Colonic mucosa (tissue), 4 donors: ENCODE results near the gene SH3RF1. TPM values are rescaled to one million over a fixed set of nuclear protein-coding genes. Genes with fewer than 3 reads are reported as not detected.
A peak's percentile ranks its signal among the peaks of the same experiment; 100 is the strongest.

Source experiments
- DNase-seq: peaks from one replicate; pipeline ENCODE4 v3.0.0-alpha.2; 2020
- H3K27ac ChIP-seq: fragments of 200-600 bp; one replicate; pipeline ENCODE4 v1.8.0; 2021
- H3K27me3 ChIP-seq: fragments of 200-600 bp; one replicate; pipeline ENCODE4 v1.8.0; 2021
- H3K36me3 ChIP-seq: fragments of 200-600 bp; one replicate; pipeline ENCODE4 v1.8.0; 2021
- H3K4me1 ChIP-seq: fragments of 200-600 bp; one replicate; pipeline ENCODE4 v1.8.0; 2021; ENCODE audit warnings: mild to moderate bottlenecking
- H3K4me3 ChIP-seq: fragments of 200-600 bp; one replicate; pipeline ENCODE4 v1.8.0; 2021
- H3K9ac ChIP-seq, 2 donors: one replicate each; pipeline ENCODE4 v1.7.0; 2013; ENCODE audit warnings: control low read depth in 2 of 2, low read depth in 2 of 2, low read length in 2 of 2
- H3K9me3 ChIP-seq: fragments of 200-600 bp; one replicate; pipeline ENCODE4 v1.8.0; 2021
- CTCF ChIP-seq: fragments of 200-600 bp; IDR thresholded peaks from one replicate; pipeline ENCODE4 v1.8.0; 2022; ENCODE audit warnings: antibody characterized with exemption, mild to moderate bottlenecking
- intact Hi-C: fragments of 100-400 bp; cut with DNase I; formaldehyde crosslinking; loops from one replicate; pipeline ENCODE4 v1.14.1; 2022
- total RNA-seq, 2 donors: library from RNA; stranded (reverse); fragmentation: NEBNext Ultra II Directional in 1 of 2; extraction: Animal tissue kit (Norgen Biotek cat#: 25700) in 1 of 2; gene quantifications; one replicate each; pipeline ENCODE4 v1.2.1, GENCODE V29; 2021
- donor health status: healthy.
- donor health status: DM: no; HTN: no; CAD: no.
- donor health status: DM: no; HTN: no; CAD: no.

The SH3RF1 gene
- total RNA-seq, 2 donors from 2014 or later, result 50.2 to 77.1 TPM

GRCh38 chr4:169066934-169067333 lies 203.8 kb downstream of the SH3RF1 start:
- no peak overlapping the region for H3K9ac ChIP-seq
- H3K9me3 ChIP-seq, result no peaks in the 10 kb centered on the region
- no peaks in the 10 kb centered on the region for H3K4me1 ChIP-seq
- no peak overlapping the region for H3K4me3 ChIP-seq
- no peak for TF ChIP-seq CTCF
- H3K27ac ChIP-seq, result no peak overlapping the region
- intact Hi-C loops, result no loop called here
- no peaks in the 10 kb centered on the region for H3K27me3 ChIP-seq
- H3K36me3 ChIP-seq, result no peaks in the 10 kb centered on the region
- no peak for DNase-seq

- no peak for DNase-seq
- H3K27me3 ChIP-seq, result no peaks in the 10 kb centered on the region
- no peak overlapping the region for H3K4me3 ChIP-seq
- H3K9ac ChIP-seq, result no peak overlapping the region
- no peak for TF ChIP-seq CTCF
- H3K27ac ChIP-seq, result no peak overlapping the region
- no peaks in the 10 kb centered on the region for H3K9me3 ChIP-seq
- intact Hi-C loops, result no loop called here
- no peaks in the 10 kb centered on the region for H3K4me1 ChIP-seq
- H3K36me3 ChIP-seq, result no peaks in the 10 kb centered on the region
Measured at GRCh38 chr4:169064296-169064695, 206.5 kb downstream of the SH3RF1 start.

- no peak for DNase-seq
- no peaks in the 10 kb centered on the region for H3K27me3 ChIP-seq
- TF ChIP-seq CTCF, result no peak
- H3K9me3 ChIP-seq, result no peaks in the 10 kb centered on the region
- intact Hi-C loops, result no loop called here
- H3K36me3 ChIP-seq, result no peaks in the 10 kb centered on the region
- H3K27ac ChIP-seq, result peak overlapping the region; percentile 61
- H3K4me1 ChIP-seq, result no peaks in the 10 kb centered on the region
- no peak overlapping the region for H3K9ac ChIP-seq
- H3K4me3 ChIP-seq, result no peak overlapping the region
Measured at GRCh38 chr4:169063441-169063840, 207.3 kb downstream of the SH3RF1 start.

- intact Hi-C loops, result no loop called here
- Histone ChIP-seq H3K9me3 (no peaks in the 10 kb centered on the region), H3K27ac (peak overlapping the region; percentile 61), H3K4me1 (no peaks in the 10 kb centered on the region), H3K27me3 (no peaks in the 10 kb centered on the region), H3K4me3 (no peak overlapping the region), H3K9ac (peak overlapping the region in 1 of 2 donors; percentile 34), H3K36me3 (no peaks in the 10 kb centered on the region)
- no peak for DNase-seq
- TF ChIP-seq CTCF, result no peak
Measured at GRCh38 chr4:169062897-169063244, 207.9 kb downstream of the SH3RF1 start.

GRCh38 chr4:169061386-169061785 lies 209.4 kb downstream of the SH3RF1 start:
- no peak overlapping the region for H3K4me3 ChIP-seq
- H3K4me1 ChIP-seq, result no peaks in the 10 kb centered on the region
- intact Hi-C loops, result no loop called here
- H3K9me3 ChIP-seq, result no peaks in the 10 kb centered on the region
- H3K36me3 ChIP-seq, result no peaks in the 10 kb centered on the region
- no peak for TF ChIP-seq CTCF
- no peaks in the 10 kb centered on the region for H3K27me3 ChIP-seq
- H3K9ac ChIP-seq, result no peak overlapping the region
- H3K27ac ChIP-seq, result no peak overlapping the region
- DNase-seq, result no peak
